H9 (cell line): ENCODE data around the gene NPAS1. TPM values are rescaled to one million over a fixed set of nuclear protein-coding genes. Genes with fewer than 3 reads are reported as not detected.

Source experiments
- DNase-seq: peaks from one replicate; pipeline ENCODE4 v3.0.0-alpha.2; 2017
- H2AFZ ChIP-seq: one replicate; pipeline ENCODE4 v1.6.1; 2013; ENCODE audit warnings: mild to moderate bottlenecking, low read length, control low read depth, moderate library complexity
- H2AK5ac ChIP-seq: 2 replicates; pipeline ENCODE4 v1.6.1; 2013; ENCODE audit warnings: low read length, control low read depth, mixed read lengths; ENCODE audit not compliant: insufficient read length
- H2BK120ac ChIP-seq: one replicate; pipeline ENCODE4 v1.6.1; 2013; ENCODE audit warnings: low read depth, mild to moderate bottlenecking, low read length, control low read depth, inconsistent platforms; ENCODE audit not compliant: poor library complexity, severe bottlenecking
- H2BK12ac ChIP-seq: 2 replicates; pipeline ENCODE4 v1.6.1; 2013; ENCODE audit warnings: low read length, control low read depth, mixed read lengths, low read depth; ENCODE audit not compliant: insufficient read length
- H2BK15ac ChIP-seq: 2 replicates; pipeline ENCODE4 v1.6.1; 2013; ENCODE audit warnings: low read depth, low read length, control low read depth
- H2BK20ac ChIP-seq: one replicate; pipeline ENCODE4 v1.6.1; 2013; ENCODE audit warnings: low read depth, mild to moderate bottlenecking, low read length, control low read depth, inconsistent platforms; ENCODE audit not compliant: poor library complexity, severe bottlenecking
- H2BK5ac ChIP-seq: 2 replicates; pipeline ENCODE4 v1.6.1; 2013; ENCODE audit warnings: low read length, control low read depth, mixed read lengths; ENCODE audit not compliant: insufficient read length
- H3K14ac ChIP-seq: 2 replicates; pipeline ENCODE4 v1.6.1; 2013; ENCODE audit warnings: low read length, control low read depth; ENCODE audit not compliant: insufficient read depth
- H3K18ac ChIP-seq: 2 replicates; pipeline ENCODE4 v1.6.1; 2013; ENCODE audit warnings: low read depth, mild to moderate bottlenecking, mixed read lengths, low read length, control low read depth; ENCODE audit not compliant: insufficient read length
- H3K23ac ChIP-seq: 2 replicates; pipeline ENCODE4 v1.6.1; 2013; ENCODE audit warnings: low read length, control low read depth, mixed read lengths, low read depth; ENCODE audit not compliant: insufficient read length
- H3K23me2 ChIP-seq: 2 replicates; pipeline ENCODE4 v1.6.1; 2013; ENCODE audit warnings: low read depth, mild to moderate bottlenecking, mixed read lengths, low read length, control low read depth; ENCODE audit not compliant: insufficient read length, poor library complexity, severe bottlenecking
- H3K27ac ChIP-seq: 2 replicates; pipeline ENCODE4 v1.5.1; 2013; ENCODE audit warnings: low read length, control low read depth, mixed read lengths, low read depth; ENCODE audit not compliant: insufficient read length
- H3K27me3 ChIP-seq: 2 replicates; pipeline ENCODE4 v1.6.1; 2013; ENCODE audit warnings: low read length, control low read depth, inconsistent platforms; ENCODE audit not compliant: insufficient read depth
- H3K4ac ChIP-seq: 2 replicates; pipeline ENCODE4 v1.6.1; 2013; ENCODE audit warnings: low read depth, mild to moderate bottlenecking, control low read depth, inconsistent platforms, low read length, moderate library complexity
- H3K4me1 ChIP-seq: 2 replicates; pipeline ENCODE4 v1.6.1; 2013; ENCODE audit warnings: low read length, control low read depth, inconsistent platforms; ENCODE audit not compliant: insufficient read depth
- H3K4me2 ChIP-seq: 2 replicates; pipeline ENCODE4 v1.6.1; 2013; ENCODE audit warnings: low read length, control low read depth, mixed read lengths; ENCODE audit not compliant: insufficient read length, insufficient read depth
- H3K56ac ChIP-seq: 2 replicates; pipeline ENCODE4 v1.6.1; 2013; ENCODE audit warnings: low read depth, mild to moderate bottlenecking, mixed read lengths, low read length, control low read depth; ENCODE audit not compliant: insufficient read length
- H3K79me1 ChIP-seq: 2 replicates; pipeline ENCODE4 v1.6.1; 2013; ENCODE audit warnings: low read depth, mild to moderate bottlenecking, moderate library complexity, low read length, control low read depth, inconsistent platforms; ENCODE audit not compliant: insufficient read depth, poor library complexity, severe bottlenecking
- H3K79me2 ChIP-seq: 2 replicates; pipeline ENCODE4 v1.6.1; 2013; ENCODE audit warnings: low read length, control low read depth, inconsistent platforms; ENCODE audit not compliant: insufficient read depth
- H3K9ac ChIP-seq: 2 replicates; pipeline ENCODE4 v1.6.1; 2013; ENCODE audit warnings: low read length, control low read depth, mixed read lengths; ENCODE audit not compliant: insufficient read length; ENCODE audit errors: extremely low read depth
- H3K9me3 ChIP-seq: one replicate; pipeline ENCODE4 v1.6.1; 2013; ENCODE audit warnings: low read depth, low read length, inconsistent platforms; ENCODE audit not compliant: control insufficient read depth
- H3T11ph ChIP-seq: one replicate; pipeline ENCODE4 v1.6.1; 2013; ENCODE audit warnings: mild to moderate bottlenecking, low read length, control low read depth, inconsistent platforms
- H4K20me1 ChIP-seq: one replicate; pipeline ENCODE4 v1.6.1; 2013; ENCODE audit not compliant: control insufficient read depth, insufficient read length, insufficient read depth
- H4K5ac ChIP-seq: 2 replicates; pipeline ENCODE4 v1.6.1; 2013; ENCODE audit warnings: low read depth, mild to moderate bottlenecking, mixed read lengths, low read length, control low read depth; ENCODE audit not compliant: insufficient read length
- H4K8ac ChIP-seq: replicated peaks from 2 replicates; pipeline ENCODE4 v1.6.1; 2013; ENCODE audit warnings: low read length, control low read depth, mixed read lengths, low read depth; ENCODE audit not compliant: insufficient read length
- H4K91ac ChIP-seq: 2 replicates; pipeline ENCODE4 v1.6.1; 2013; ENCODE audit warnings: low read depth, mild to moderate bottlenecking, moderate library complexity, mixed read lengths, low read length, control low read depth; ENCODE audit not compliant: insufficient read length
- H3K27ac Mint-ChIP-seq, 3 experiments: 2 replicates in 2 of 3; 3 replicates in 1 of 3; pipeline ENCODE4 v1.8.0; 2020 to 2021; ENCODE audit warnings: mixed read lengths in 3 of 3, mild to moderate bottlenecking in 1 of 3, moderate library complexity in 1 of 3
- H3K27me3 Mint-ChIP-seq: 2 replicates; pipeline ENCODE4 v1.8.0; 2021; ENCODE audit warnings: low read depth, mild to moderate bottlenecking, moderate library complexity, mixed read lengths
- H3K36me3 Mint-ChIP-seq, 3 experiments: 2 replicates in 2 of 3; 3 replicates in 1 of 3; pipeline ENCODE4 v1.8.0; 2020 to 2021; ENCODE audit warnings: low read depth in 3 of 3, mixed read lengths in 3 of 3; ENCODE audit not compliant: insufficient read depth in 1 of 3
- H3K4me1 Mint-ChIP-seq, 2 experiments: 2 replicates each; pipeline ENCODE4 v1.8.0; 2020; ENCODE audit warnings: mixed read lengths in 2 of 2
- H3K4me3 Mint-ChIP-seq, 2 experiments: 2 replicates in 1 of 2; 3 replicates in 1 of 2; pipeline ENCODE4 v1.8.0; 2020 to 2021; ENCODE audit warnings: mild to moderate bottlenecking in 2 of 2, mixed read lengths in 2 of 2, moderate library complexity in 1 of 2
- H3K9me3 Mint-ChIP-seq, 2 experiments: 2 replicates in 1 of 2; 3 replicates in 1 of 2; pipeline ENCODE4 v1.8.0; 2020; ENCODE audit warnings: mild to moderate bottlenecking in 2 of 2, mixed read lengths in 2 of 2, moderate library complexity in 1 of 2
- CTCF ChIP-seq: fragments of 200-600 bp; sonication (generic); conservative IDR thresholded peaks from 3 replicates; pipeline ENCODE4 v1.8.0; 2021; ENCODE audit warnings: antibody characterized with exemption, mild to moderate bottlenecking
- WGBS: extraction: QIAGEN DNeasy Blood & Tissue Kit; methylation state at CpG from one replicate; pipeline ENCODE4 v1.1.7; 2013; ENCODE audit warnings: missing lambda C conversion rate, low lambda C conversion rate, mixed read lengths; ENCODE audit not compliant: insufficient read length; ENCODE audit errors: extremely low coverage; 5-methylcytosine and 5-hydroxymethylcytosine counted together
- total RNA-seq: library from RNA; stranded (reverse); gene quantifications from 2 replicates; pipeline ENCODE4 v1.2.1, GENCODE V29; 2021

Gene NPAS1
- total RNA-seq, 1 experiment from 2014 or later, result 17.8 TPM

- Histone ChIP-seq H2AFZ (no peak overlapping the region), H3K23ac (no peak overlapping the region), H3K27ac (no peak overlapping the region), H4K5ac (no peak overlapping the region), H3T11ph (no peak overlapping the region), H3K4ac (no peak overlapping the region), H3K9me3 (no peaks in the 10 kb centered on the region), H2BK20ac (no peak overlapping the region), H3K27me3 (no peaks in the 10 kb centered on the region), H3K79me2 (no peaks in the 10 kb centered on the region; the same call in 1 of the 2 replicates), H2BK5ac (no peak overlapping the region), H3K23me2 (no peaks in the 10 kb centered on the region), H3K9ac (no peak overlapping the region), H4K8ac (no peak overlapping the region), H4K20me1 (no peaks in the 10 kb centered on the region), H2BK12ac (no peak overlapping the region), H3K56ac (no peak overlapping the region), H3K14ac (no peak overlapping the region), H3K79me1 (no peaks in the 10 kb centered on the region), H3K18ac (no peak overlapping the region), H2AK5ac (no peak overlapping the region), H4K91ac (no peak overlapping the region), H2BK120ac (no peak overlapping the region), H3K4me1 (no peaks in the 10 kb centered on the region; the same call in 1 of the 2 replicates), H2BK15ac (no peak overlapping the region), H3K4me2 (no peak overlapping the region)
- Mint-ChIP-seq H3K27ac (peak overlapping the region in 2 of 3 experiments; percentile 9 to 12; a peak in 1 of 7 replicates), H3K4me3 (no peak overlapping the region), H3K4me1 (peaks cover 11 to 13% of the 10 kb centered on the region in 2 experiments), H3K27me3 (no peaks in the 10 kb centered on the region; the same call in 1 of the 2 replicates), H3K9me3 (no peaks in the 10 kb centered on the region), H3K36me3 (peaks cover 3 to 12% (median 12%) of the 10 kb centered on the region in 3 experiments; a peak in 4 of 7 replicates)
- no peak for DNase-seq
- no peak for TF ChIP-seq CTCF
- no CpG with 5 or more reads among the region's 20 CpGs for WGBS
Observed at GRCh38 chr19:46984077-46985010, 35.3 kb upstream of the NPAS1 start.
